ENCODE results near the gene SYNE1.
"Not testable (repeated sequence)": the region's sequence is repeated elsewhere in the genome, so short reads cannot be mapped to it uniquely, and the experiment has no call there.

SYNE1 gene

GRCh38 chr6:152094992-152095592, 542.1 kb downstream of the SYNE1 start:
- DNase-seq (ENCODE audit: low spot score), result peak; percentile 86

- no peak for DNase-seq (ENCODE audit: low spot score)
Observed at GRCh38 chr6:152094276-152094675, 542.9 kb downstream of the SYNE1 start.

DNA sequence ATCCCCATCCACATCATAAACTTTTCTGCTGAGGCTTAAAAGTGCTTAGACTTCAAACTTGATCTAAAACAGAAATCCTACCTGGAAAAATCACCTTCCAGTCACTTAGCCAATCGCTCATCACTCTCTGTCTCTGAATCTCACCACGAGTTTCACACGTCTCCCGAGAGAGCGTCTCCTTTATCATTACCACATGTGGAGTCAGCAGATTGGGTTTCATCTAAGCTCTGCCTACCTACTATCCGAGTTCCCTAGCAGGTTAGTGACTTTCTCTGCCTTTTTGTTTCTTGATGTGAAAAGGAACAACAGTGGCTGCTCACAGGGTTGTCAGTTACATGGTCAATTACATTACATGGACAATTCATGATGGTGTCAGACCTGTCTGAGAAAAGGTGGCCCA, 543.5 kb downstream of the SYNE1 start:
- DNase-seq (ENCODE audit: low spot score), result no peak

GRCh38 chr6:152091851-152092341, 545.3 kb downstream of the SYNE1 start:
- DNase-seq (ENCODE audit: low spot score), result no peak

DNA sequence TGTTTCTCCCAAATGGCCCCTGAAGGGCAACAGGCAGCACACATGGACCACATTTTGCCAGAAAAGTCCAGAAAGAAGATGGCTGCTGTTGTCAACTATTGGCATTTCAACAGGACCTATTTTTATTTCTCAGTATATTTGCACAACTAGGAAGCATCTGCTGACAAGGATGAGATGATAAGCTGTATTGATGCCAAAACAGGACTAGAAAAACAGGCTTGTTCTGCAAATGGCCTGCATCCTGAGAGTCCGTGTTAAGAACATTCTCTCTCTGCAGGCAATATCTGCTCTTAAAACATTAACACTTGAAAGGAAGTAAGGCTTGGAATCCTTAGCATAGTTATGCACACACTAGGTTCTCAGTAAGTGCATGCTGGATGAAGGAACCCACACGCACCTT, 546.0 kb downstream of the SYNE1 start:
- no peak for DNase-seq (ENCODE audit: low spot score)

DNA sequence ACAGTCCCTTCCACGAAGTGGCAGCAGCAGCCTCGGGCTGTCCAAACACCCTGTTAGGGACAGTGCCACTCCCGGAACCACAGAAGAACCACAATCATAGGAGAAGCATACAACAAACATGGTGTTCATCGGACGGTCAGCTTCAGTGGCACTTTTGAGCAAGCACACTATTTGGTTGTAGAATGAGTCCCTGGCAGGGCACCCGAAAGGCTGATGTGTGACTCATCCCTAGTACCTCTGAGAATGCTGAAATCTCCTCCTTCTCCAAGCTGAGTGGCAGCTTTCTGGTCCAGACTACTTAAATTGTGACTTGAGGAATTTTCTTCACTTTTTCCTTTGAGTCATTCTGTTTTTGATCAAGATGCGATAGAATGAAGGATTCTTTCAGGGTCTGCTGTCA, 547.2 kb downstream of the SYNE1 start:
- no peak for DNase-seq (ENCODE audit: low spot score)

GRCh38 chr6:152087701-152088100, 549.5 kb downstream of the SYNE1 start:
- DNase-seq (ENCODE audit: low spot score), result no peak

DNA sequence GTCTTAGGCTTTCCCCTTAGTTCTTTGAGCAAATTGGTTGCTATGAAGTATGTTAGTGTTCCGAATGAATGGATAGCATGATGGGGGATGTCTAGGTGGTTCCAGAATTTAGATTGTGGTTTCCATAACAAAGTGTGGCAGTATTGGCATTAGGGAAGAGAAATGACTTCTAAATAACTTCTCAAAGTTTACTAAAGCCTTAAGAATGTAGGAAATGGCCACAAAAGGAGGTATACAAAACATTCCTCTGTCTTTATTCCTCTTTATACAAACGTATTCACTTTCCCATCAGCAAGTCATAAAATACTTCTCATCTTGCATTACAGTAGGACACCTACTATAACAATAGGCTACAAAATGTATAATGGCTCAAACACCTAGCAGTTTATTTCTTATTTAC, 550.1 kb downstream of the SYNE1 start:
- no peak for DNase-seq (ENCODE audit: low spot score)

GRCh38 chr6:152086223-152086873, 550.8 kb downstream of the SYNE1 start:
- DNase-seq (ENCODE audit: low spot score), result no peak

GRCh38 chr6:152085451-152085921, 551.7 kb downstream of the SYNE1 start:
- peak; percentile 54 for DNase-seq (ENCODE audit: low spot score)

DNA sequence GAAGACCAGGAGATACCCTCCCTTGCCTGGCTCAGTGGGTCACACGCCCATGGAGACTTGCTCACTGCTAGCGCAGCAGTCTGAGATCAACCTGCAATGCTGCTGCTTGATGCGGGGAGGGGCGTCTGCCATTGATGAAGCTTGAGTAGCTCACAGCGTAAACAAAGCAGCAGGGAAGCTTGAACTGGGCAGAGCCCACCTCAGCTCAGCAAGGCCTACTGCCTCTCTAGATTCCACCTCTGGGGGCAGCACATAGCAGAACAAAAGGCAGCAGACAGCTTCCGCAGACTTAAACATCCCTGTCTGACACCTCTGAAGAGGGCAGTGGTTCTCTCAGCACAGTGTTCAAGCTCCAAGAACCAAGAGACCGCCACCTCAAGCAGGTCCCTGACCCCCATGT, 558.4 kb downstream of the SYNE1 start:
- no peak for DNase-seq (ENCODE audit: low spot score)

- no peak for DNase-seq (ENCODE audit: low spot score)
Observed at GRCh38 chr6:152078001-152078400, 559.2 kb downstream of the SYNE1 start.

GRCh38 chr6:152076242-152076641, 560.9 kb downstream of the SYNE1 start:
- DNase-seq (ENCODE audit: low spot score), result not testable (repeated sequence)

DNA sequence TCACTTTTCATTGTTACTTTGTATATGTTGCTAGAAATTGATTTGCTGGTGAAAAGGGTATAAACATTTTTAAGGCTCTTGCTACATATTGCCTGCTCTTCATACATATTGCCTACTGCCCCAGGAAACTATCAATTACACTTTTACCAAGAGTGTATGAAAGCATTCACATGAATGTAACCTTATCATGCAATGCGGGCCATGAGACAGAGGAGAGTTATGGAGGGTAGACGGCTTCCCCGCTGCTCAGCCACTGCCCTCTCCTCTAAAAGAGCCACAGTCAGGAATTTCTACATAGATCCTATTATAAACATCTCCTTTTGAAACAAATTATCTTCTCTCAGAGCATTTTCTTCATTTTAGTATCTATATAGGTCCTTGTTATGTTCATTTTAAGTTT, 565.3 kb downstream of the SYNE1 start:
- DNase-seq (ENCODE audit: low spot score), result no peak
